ENCODE results near the gene PLB1. TPM values are rescaled to one million over a fixed set of nuclear protein-coding genes. Genes with fewer than 3 reads are reported as not detected.

PLB1 gene
- total and polyA plus RNA-seq, 9 of the 15 experiments (the other 6 are each of a cell fraction or from before 2014, with no cell fraction given) = 0.01 to 0.09 (median 0.07) TPM; not detected in 2

GRCh38 chr2:28692411-28692810 is 196.6 kb downstream of the PLB1 start:
- Histone ChIP-seq H3K9me1 (ENCODE audit: control insufficient read depth, insufficient read depth, low read length) (no peaks in the 10 kb centered on the region), H3K9ac (ENCODE audit: insufficient read depth in 1 of 2, low read depth in 2 of 2, low read length in 2 of 2) (no peak overlapping the region), H3K79me2 (ENCODE audit: control insufficient read depth, insufficient read depth, low read length) (no peaks in the 10 kb centered on the region), H3K36me3 (ENCODE audit: control insufficient read depth, insufficient read depth, low read length) (no peaks in the 10 kb centered on the region), H3K27ac (ENCODE audit: extremely low read depth, low read depth, low read length) (no peak overlapping the region), H3K4me2 (ENCODE audit: insufficient read depth, low read length) (no peak overlapping the region), H2AFZ (ENCODE audit: low read depth, low read length) (no peak overlapping the region), H3K9me3 (replicated peaks; ENCODE audit: control insufficient read depth, insufficient read depth, low read depth, low read length) (no peaks in the 10 kb centered on the region), H3K4me1 (replicated peaks in 1 of 2; ENCODE audit: control insufficient read depth in 2 of 2, insufficient read depth in 2 of 2, low read length in 2 of 2) (peaks cover 8 to 13% of the 10 kb centered on the region in 2 experiments; a peak in 3 of 5 replicates), H3K4me3 (no peak overlapping the region), H4K20me1 (replicated peaks; ENCODE audit: control insufficient read depth, insufficient read depth, low read length) (no peaks in the 10 kb centered on the region), H3K27me3 (ENCODE audit: control insufficient read depth in 2 of 2, insufficient read depth in 2 of 2, low read length in 2 of 2) (no peaks in the 10 kb centered on the region)
- TF ChIP-seq FOXM1 (IDR thresholded peaks at IDR 0.05; ENCODE audit: low read depth) = no peak
- no peak for TF ChIP-seq FOXM1 (CRISPR knock-in tag; IDR thresholded peaks at IDR 0.05; ENCODE audit: low read depth)
- TF ChIP-seq NR2F6 (CRISPR knock-in tag; IDR thresholded peaks at IDR 0.05) = no peak
- TF ChIP-seq TRIM28 (IDR thresholded peaks at IDR 0.05) = no peak
- no peak for TF ChIP-seq ZBTB34 (CRISPR knock-in tag; IDR thresholded peaks at IDR 0.05)
- TF ChIP-seq EWSR1 (IDR thresholded peaks at IDR 0.05; ENCODE audit: borderline replicate concordance, low read depth, partially characterized antibody) = no peak
- TF ChIP-seq SMC3 (conservative IDR thresholded peaks at IDR 0.05; ENCODE audit: insufficient read depth, low read depth, low read length) = no peak
- TF ChIP-seq SREBF2 (CRISPR knock-in tag; IDR thresholded peaks at IDR 0.05) = no peak
- TF ChIP-seq ZNF324 (CRISPR knock-in tag; IDR thresholded peaks at IDR 0.05) = no peak
- TF ChIP-seq MTA2 (IDR thresholded peaks at IDR 0.05; ENCODE audit: low read depth) = no peak
- TF ChIP-seq CEBPG (CRISPR knock-in tag; IDR thresholded peaks at IDR 0.05) = no peak
- TF ChIP-seq CEBPG (tag; conservative IDR thresholded peaks at IDR 0.05 in 1 of 2, IDR thresholded peaks at IDR 0.05 in 1 of 2) = no peak
- ATAC-seq (no peak), DNase-seq (ENCODE audit: extremely low read depth in 1 of 4, low spot score in 3 of 4) (no peak), FAIRE-seq (no peak)
- WGBS (ENCODE audit: insufficient coverage, low coverage, missing lambda C conversion rate) = 83% methylated on average over 3 of the region's 3 CpGs
- intact Hi-C loops (cut with micrococcal nuclease) (no loop called here), in situ Hi-C loops (cut with MboI) (no loop called here)
- POLR2A ChIA-PET = interaction anchor here (0.6 kb wide), 1 partner anchor 118 kb away, joined by 3 read pairs; no protein-coding TSS in a partner anchor
- CTCF ChIA-PET (ENCODE audit: low intra/inter-chr PET ratio) = no interaction called here
- BruUV-seq (replicated peaks) = no TSS peak

Measured in K562 (cell line).